A673 (cell line): ENCODE data around the gene FGF14. TPM values are rescaled to one million over a fixed set of nuclear protein-coding genes. Genes with fewer than 3 reads are reported as not detected.

ENCODE experiments used
- BruUV-seq: library from RNA; stranded (reverse); fragments of 400-500 nt; replicated peaks from 2 replicates; lab custom pipeline; 2021; lab: Mats Ljungman, UMichigan
- CTCF ChIA-PET: fragments of 300-600 bp; sonication (Branson Sonifier 250); formaldehyde crosslinking; loops from one replicate; lab custom pipeline; 2022; ENCODE audit warnings: antibody characterized with exemption; lab: Charles Lee
- POLR2A ChIA-PET: fragments of 300-600 bp; sonication (Branson Sonifier 250); formaldehyde crosslinking; loops from one replicate; lab custom pipeline; 2022; ENCODE audit warnings: antibody characterized with exemption; ENCODE audit not compliant: low non-redundant PET; lab: Charles Lee
- DNase-seq: peaks from one replicate; pipeline ENCODE4 v3.0.0-alpha.2; 2015; ENCODE audit warnings: low spot score
- H3K27ac ChIP-seq: fragments of 200-600 bp; sonication (generic); 2 replicates; pipeline ENCODE4 v1.5.1; 2016; ENCODE audit warnings: mixed run types, low read depth, mild to moderate bottlenecking, mixed read lengths, antibody characterized with exemption, low read length; ENCODE audit not compliant: poor library complexity, severe bottlenecking
- H3K27me3 ChIP-seq: fragments of 200-600 bp; sonication (generic); replicated peaks from 2 replicates; pipeline ENCODE4 v1.6.1; 2017; ENCODE audit warnings: mixed run types, low read depth, mild to moderate bottlenecking, mixed read lengths, antibody characterized with exemption, low read length; ENCODE audit not compliant: insufficient read depth, poor library complexity
- H3K36me3 ChIP-seq: fragments of 200-600 bp; sonication (generic); 2 replicates; pipeline ENCODE4 v1.6.1; 2016; ENCODE audit warnings: mixed run types, mild to moderate bottlenecking, mixed read lengths, antibody characterized with exemption, low read length; ENCODE audit not compliant: insufficient read depth, poor library complexity, severe bottlenecking
- H3K4me1 ChIP-seq: fragments of 200-600 bp; sonication (generic); 2 replicates; pipeline ENCODE4 v1.6.1; 2017; ENCODE audit warnings: mixed run types, mild to moderate bottlenecking, mixed read lengths, antibody characterized with exemption, low read length; ENCODE audit not compliant: insufficient read depth, poor library complexity, severe bottlenecking
- H3K4me3 ChIP-seq: fragments of 200-600 bp; sonication (generic); 2 replicates; pipeline ENCODE4 v1.5.1; 2016; ENCODE audit warnings: low read depth, mixed run types, mild to moderate bottlenecking, mixed read lengths, low read length; ENCODE audit not compliant: poor library complexity, severe bottlenecking
- H3K9me3 ChIP-seq: fragments of 200-600 bp; sonication (generic); 2 replicates; pipeline ENCODE4 v1.6.1; 2016; ENCODE audit warnings: mixed run types, low read depth, mild to moderate bottlenecking, mixed read lengths, antibody characterized with exemption, low read length; ENCODE audit not compliant: poor library complexity, severe bottlenecking
- EZH2 ChIP-seq: fragments of 200-600 bp; sonication (generic); IDR thresholded peaks from 2 replicates; pipeline ENCODE4 v1.6.1; 2017; ENCODE audit warnings: borderline replicate concordance, low read depth, mild to moderate bottlenecking, mixed read lengths, antibody characterized with exemption, low read length; ENCODE audit not compliant: poor library complexity, severe bottlenecking
- intact Hi-C: fragments of 100-400 bp; cut with micrococcal nuclease; formaldehyde crosslinking; loops from one replicate; pipeline ENCODE4 v1.10.0; 2022; ENCODE audit not compliant: unreplicated experiment
- total RNA-seq: library from RNA; stranded (reverse); gene quantifications from 2 replicates; pipeline ENCODE4 v1.2.3, GENCODE V29; 2021
- TF ChIP-seq, protein P1 (sequence below): fragments of 300-800, 200-600 bp; sonication (generic); conservative IDR thresholded peaks from 2 replicates; pipeline ENCODE4 v1.5.1; 2017; ENCODE audit warnings: low read depth, mild to moderate bottlenecking, antibody characterized with exemption, low read length, moderate library complexity, mixed read lengths

The FGF14 gene
- total RNA-seq, 1 experiment from 2014 or later, result 19.7 TPM

DNA sequence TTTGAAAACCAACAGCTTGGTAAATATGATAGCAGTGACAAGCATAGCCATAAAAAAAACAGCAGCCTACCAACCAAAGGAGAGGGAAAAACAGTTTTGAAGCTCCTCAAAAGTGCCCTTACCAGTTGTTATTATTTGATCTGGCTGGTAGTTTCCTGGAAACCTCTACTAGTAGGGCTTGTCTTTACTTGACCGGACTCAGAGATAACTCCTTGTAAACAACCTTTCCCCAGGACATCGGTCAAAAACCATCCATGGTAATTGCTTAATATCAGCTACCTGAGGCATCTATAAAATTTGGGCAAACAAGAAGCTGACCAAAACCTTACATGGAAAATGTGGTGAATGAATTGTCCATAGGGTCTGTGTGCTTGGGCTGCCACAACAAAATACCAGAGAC is 210.9 kb downstream of the FGF14 start:
- BruUV-seq, result no TSS peak
- intact Hi-C loops, result no loop called here
- H3K9me3 ChIP-seq, result peaks cover 7% of the 10 kb centered on the region
- ChIA-PET POLR2A (no interaction called here), CTCF (no interaction called here)
- H3K4me3 ChIP-seq, result no peak overlapping the region
- no peak overlapping the region for H3K27ac ChIP-seq
- H3K27me3 ChIP-seq, result no peaks in the 10 kb centered on the region
- no peak for DNase-seq
- TF ChIP-seq, protein P1, sequence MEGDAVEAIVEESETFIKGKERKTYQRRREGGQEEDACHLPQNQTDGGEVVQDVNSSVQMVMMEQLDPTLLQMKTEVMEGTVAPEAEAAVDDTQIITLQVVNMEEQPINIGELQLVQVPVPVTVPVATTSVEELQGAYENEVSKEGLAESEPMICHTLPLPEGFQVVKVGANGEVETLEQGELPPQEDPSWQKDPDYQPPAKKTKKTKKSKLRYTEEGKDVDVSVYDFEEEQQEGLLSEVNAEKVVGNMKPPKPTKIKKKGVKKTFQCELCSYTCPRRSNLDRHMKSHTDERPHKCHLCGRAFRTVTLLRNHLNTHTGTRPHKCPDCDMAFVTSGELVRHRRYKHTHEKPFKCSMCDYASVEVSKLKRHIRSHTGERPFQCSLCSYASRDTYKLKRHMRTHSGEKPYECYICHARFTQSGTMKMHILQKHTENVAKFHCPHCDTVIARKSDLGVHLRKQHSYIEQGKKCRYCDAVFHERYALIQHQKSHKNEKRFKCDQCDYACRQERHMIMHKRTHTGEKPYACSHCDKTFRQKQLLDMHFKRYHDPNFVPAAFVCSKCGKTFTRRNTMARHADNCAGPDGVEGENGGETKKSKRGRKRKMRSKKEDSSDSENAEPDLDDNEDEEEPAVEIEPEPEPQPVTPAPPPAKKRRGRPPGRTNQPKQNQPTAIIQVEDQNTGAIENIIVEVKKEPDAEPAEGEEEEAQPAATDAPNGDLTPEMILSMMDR, result no peak
- TF ChIP-seq EZH2, result no peak
- no peaks in the 10 kb centered on the region for H3K36me3 ChIP-seq
- H3K4me1 ChIP-seq, result peaks cover 9% of the 10 kb centered on the region

DNA sequence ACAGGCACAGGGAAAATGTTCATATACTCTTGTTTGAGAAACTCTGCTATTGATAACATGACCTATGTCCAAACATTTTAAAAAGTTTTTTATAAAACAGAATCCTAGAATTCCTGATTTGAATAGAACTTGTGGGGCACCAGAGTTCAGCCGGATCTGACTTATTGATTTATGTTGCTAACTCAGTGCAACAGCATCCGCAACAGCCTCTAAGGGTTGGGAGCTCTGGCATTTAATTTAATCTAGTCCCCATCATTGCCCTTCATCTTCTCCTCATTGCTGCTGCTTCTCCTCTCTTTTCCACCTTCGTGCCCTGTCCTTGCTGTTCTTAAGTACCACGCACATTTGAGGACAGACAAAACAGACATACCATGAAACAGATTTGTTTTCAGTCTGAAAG is 214.5 kb downstream of the FGF14 start:
- ChIA-PET POLR2A (no interaction called here), CTCF (no interaction called here)
- H3K36me3 ChIP-seq, result no peaks in the 10 kb centered on the region
- intact Hi-C loops, result no loop called here
- no peaks in the 10 kb centered on the region for H3K27me3 ChIP-seq
- no peaks in the 10 kb centered on the region for H3K9me3 ChIP-seq
- H3K4me1 ChIP-seq, result peaks cover 3% of the 10 kb centered on the region
- DNase-seq, result no peak
- no peak overlapping the region for H3K4me3 ChIP-seq
- no TSS peak for BruUV-seq
- no peak overlapping the region for H3K27ac ChIP-seq
- TF ChIP-seq, protein P1, result no peak
- no peak for TF ChIP-seq EZH2

DNA sequence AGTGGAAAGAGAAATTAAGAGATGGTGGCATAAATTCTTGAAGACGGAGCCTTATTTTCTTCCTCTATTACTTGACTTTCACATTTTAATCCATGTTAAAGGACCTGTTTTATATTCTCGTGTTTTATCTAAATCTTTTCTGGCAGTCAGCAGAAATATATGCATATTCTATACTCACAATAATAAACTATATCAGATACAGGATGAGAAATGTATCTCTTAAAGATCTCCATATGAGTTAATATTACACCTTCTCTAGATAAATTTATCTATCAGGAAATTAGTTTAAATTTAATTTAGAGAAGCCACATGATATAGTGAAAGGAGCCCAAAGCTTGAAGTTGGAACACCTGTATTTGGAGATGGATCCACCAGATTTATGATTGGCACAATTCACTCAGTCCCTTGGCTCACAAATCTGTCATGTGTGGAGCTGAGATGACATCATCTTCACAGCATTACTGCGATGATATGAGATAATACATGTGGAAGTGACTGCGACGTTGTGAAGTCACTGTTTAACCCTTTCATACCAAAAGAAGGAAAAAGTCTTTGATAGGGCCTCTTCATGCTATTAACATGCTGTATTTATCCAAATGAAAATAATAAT is 216.4 kb downstream of the FGF14 start:
- DNase-seq, result no peak
- no peaks in the 10 kb centered on the region for H3K9me3 ChIP-seq
- TF ChIP-seq, protein P1, result no peak
- TF ChIP-seq EZH2, result no peak
- no peaks in the 10 kb centered on the region for H3K27me3 ChIP-seq
- intact Hi-C loops, result no loop called here
- H3K4me1 ChIP-seq, result no peaks in the 10 kb centered on the region
- ChIA-PET POLR2A (no interaction called here), CTCF (no interaction called here)
- H3K27ac ChIP-seq, result no peak overlapping the region
- BruUV-seq, result no TSS peak
- H3K36me3 ChIP-seq, result no peaks in the 10 kb centered on the region
- H3K4me3 ChIP-seq, result no peak overlapping the region
